Fibroblast of lung (primary cell): Measurements from ENCODE around the gene CNNM1.

Experiments used
- CTCF ChIP-seq, 2 donors: IDR thresholded peaks in 1 of 2; conservative IDR thresholded peaks in 1 of 2; 1 replicate in 1 of 2; 2 replicates in 1 of 2; pipeline ENCODE4 v1.5.1; 2011 to 2012; ENCODE audit warnings: low read length in 2 of 2, control low read depth in 1 of 2, inconsistent platforms in 1 of 2, low read depth in 1 of 2, mild to moderate bottlenecking in 1 of 2
- EZH2 ChIP-seq: IDR thresholded peaks from 2 replicates; pipeline ENCODE4 v1.5.1; 2012; ENCODE audit warnings: low read length, control low read depth, mild to moderate bottlenecking; ENCODE audit errors: missing control alignments

- TF ChIP-seq EZH2: no peak
- no peak for TF ChIP-seq CTCF (conservative IDR thresholded peaks at IDR 0.05 in 1 of 2, IDR thresholded peaks at IDR 0.05 in 1 of 2; ENCODE audit: low read depth in 1 of 2, low read length in 2 of 2)
Observed at GRCh38 chr10:99364125-99364524, 35.0 kb downstream of the CNNM1 start.
